SK-N-DZ (cell line): ENCODE data around the gene WDR37.
"Not testable (repeated sequence)": the region's sequence is repeated elsewhere in the genome, so short reads cannot be mapped to it uniquely, and the experiment has no call there.

Experiments
- DNase-seq: peaks from one replicate; pipeline ENCODE4 v3.0.0-alpha.2; 2015; ENCODE audit warnings: low spot score

Gene WDR37

GRCh38 chr10:1041514-1041913, 14.7 kb upstream of the WDR37 start:
- DNase-seq, result no peak

GRCh38 chr10:1043532-1043995, 12.6 kb upstream of the WDR37 start:
- no peak for DNase-seq

- DNase-seq, result no peak
Observed at GRCh38 chr10:1044146-1044545, 12.0 kb upstream of the WDR37 start.

- DNase-seq, result no peak
Observed at GRCh38 chr10:1044964-1045363, 11.2 kb upstream of the WDR37 start.

- no peak for DNase-seq
Observed at GRCh38 chr10:1045415-1045814, 10.8 kb upstream of the WDR37 start.

- peak; percentile 43 for DNase-seq
Observed at GRCh38 chr10:1047937-1048336, 8.2 kb upstream of the WDR37 start.

- no peak for DNase-seq
Observed at GRCh38 chr10:1048349-1048731, 7.8 kb upstream of the WDR37 start.

GRCh38 chr10:1048732-1049424, 7.3 kb upstream of the WDR37 start, which contains the start of gene IDI1:
Gene IDI1, minus strand, starts transcription at chr10:1049119. Its CDS starts 116 bp downstream, at chr10:1049003.
- peak; percentile 100 for DNase-seq

GRCh38 chr10:1049425-1049958, 6.7 kb upstream of the WDR37 start:
- no peak for DNase-seq

- peak; percentile 60 for DNase-seq
Observed at GRCh38 chr10:1050145-1050544, 6.0 kb upstream of the WDR37 start.

GRCh38 chr10:1050554-1050953, 5.6 kb upstream of the WDR37 start:
- peak; percentile 50 for DNase-seq

GRCh38 chr10:1054684-1055083, 1.5 kb upstream of the WDR37 start:
- DNase-seq, result no peak

GRCh38 chr10:1057106-1057657, 997 bp downstream of the WDR37 start:
- DNase-seq, result no peak

GRCh38 chr10:1058017-1058416, 1.8 kb downstream of the WDR37 start:
- DNase-seq, result no peak

GRCh38 chr10:1059902-1060301, 3.7 kb downstream of the WDR37 start:
- DNase-seq, result no peak

GRCh38 chr10:1061930-1062774, 6.0 kb downstream of the WDR37 start:
- no peak for DNase-seq

GRCh38 chr10:1063232-1063865, 7.2 kb downstream of the WDR37 start:
- no peak for DNase-seq

GRCh38 chr10:1064964-1065247, 8.7 kb downstream of the WDR37 start:
- no peak for DNase-seq

GRCh38 chr10:1066734-1067133, 10.5 kb downstream of the WDR37 start:
- not testable (repeated sequence) for DNase-seq

- no peak for DNase-seq
Observed at GRCh38 chr10:1068380-1069361, 12.5 kb downstream of the WDR37 start.

- no peak for DNase-seq
Observed at GRCh38 chr10:1070919-1071318, 14.7 kb downstream of the WDR37 start.
